Skin epidermis (tissue), 12 donors: ENCODE results near the gene KCNG1.

Experiments
- H3K27ac ChIP-seq, 21 experiments: fragments of 200-600 bp; sonication (generic) in 11 of 21; one replicate each; pipeline ENCODE4 v1.5.0; 2020; ENCODE audit warnings: mild to moderate bottlenecking in 3 of 21, inconsistent platforms in 2 of 21, moderate library complexity in 2 of 21
- H3K4me3 ChIP-seq, 7 experiments: fragments of 200-600 bp; sonication (generic) in 2 of 7; one replicate each; pipeline ENCODE4 v1.5.0; 2020; ENCODE audit warnings: inconsistent platforms in 2 of 7, mild to moderate bottlenecking in 2 of 7, moderate library complexity in 1 of 7

Gene KCNG1

DNA sequence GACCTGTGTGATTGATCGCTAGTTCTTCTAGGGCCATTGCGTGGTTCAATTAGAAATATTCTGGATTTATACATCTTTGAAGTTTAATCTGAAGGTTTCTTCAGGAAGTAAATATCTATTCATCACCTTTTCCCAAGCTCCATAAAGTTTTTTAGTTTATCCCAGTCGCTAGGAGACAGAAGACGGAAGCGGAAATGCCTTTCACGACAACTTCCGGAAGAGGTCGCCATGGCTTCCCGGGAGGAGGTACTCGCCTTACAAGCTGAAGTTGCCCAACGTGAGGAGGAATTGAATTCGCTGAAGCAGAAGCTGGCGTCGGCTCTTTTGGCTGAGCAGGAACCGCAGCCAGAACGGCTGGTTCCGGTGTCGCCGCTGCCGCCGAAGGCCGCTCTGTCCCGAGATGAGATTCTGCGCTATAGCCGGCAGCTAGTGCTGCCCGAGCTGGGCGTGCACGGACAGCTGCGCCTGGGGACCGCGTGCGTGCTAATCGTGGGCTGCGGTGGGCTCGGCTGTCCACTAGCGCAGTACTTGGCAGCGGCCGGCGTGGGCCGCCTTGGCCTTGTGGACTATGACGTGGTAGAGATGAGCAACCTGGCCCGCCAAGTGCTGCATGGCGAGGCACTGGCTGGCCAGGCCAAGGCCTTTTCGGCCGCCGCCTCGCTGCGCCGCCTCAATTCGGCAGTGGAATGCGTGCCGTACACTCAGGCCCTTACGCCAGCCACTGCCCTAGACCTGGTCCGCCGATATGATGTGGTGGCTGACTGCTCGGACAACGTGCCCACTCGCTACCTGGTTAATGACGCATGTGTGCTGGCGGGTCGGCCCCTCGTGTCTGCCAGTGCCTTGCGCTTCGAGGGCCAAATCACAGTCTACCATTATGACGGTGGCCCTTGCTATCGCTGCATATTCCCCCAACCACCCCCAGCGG is 64.0 kb downstream of the KCNG1 start, which contains the start of gene MOCS3:
Gene MOCS3, plus strand, starts transcription at position 204 of the 928 bp plus-strand sequence. Its CDS starts 25 bp downstream, at position 229.
- H3K27ac ChIP-seq: peak within 1 kb of the TSS; percentile 70 to 98 (median 94)
- H3K4me3 ChIP-seq: peak within 1 kb of the TSS; percentile 73 to 95 (median 91)

GRCh38 chr20:50957798-50958614 is 64.9 kb downstream of the KCNG1 start, which contains the start of gene DPM1:
Gene DPM1 (minus strand): TSS chr20:50958532. CDS start chr20:50958523, 9 bp downstream.
- Histone ChIP-seq H3K27ac (peak within 1 kb of the TSS; percentile 70 to 98 (median 94)), H3K4me3 (peak within 1 kb of the TSS; percentile 73 to 95 (median 91))

DNA sequence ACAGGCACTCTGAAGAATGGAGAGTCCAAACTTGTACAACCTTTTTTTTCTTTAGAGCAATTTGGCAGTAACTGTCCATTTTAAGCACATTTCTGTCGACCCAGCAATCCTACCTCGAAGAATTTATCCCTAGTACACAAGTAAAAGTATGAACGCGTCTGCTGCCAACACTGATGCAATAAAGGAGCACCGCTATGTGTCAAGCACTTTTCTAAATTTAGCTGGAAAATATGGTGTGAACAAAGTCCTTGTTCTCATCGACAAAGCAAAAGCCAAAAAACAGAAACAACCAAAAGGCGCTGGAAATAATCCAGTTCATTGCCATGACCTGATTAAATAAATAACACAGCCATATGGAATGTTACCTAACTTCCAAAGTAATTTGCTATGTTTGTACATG is 65.6 kb downstream of the KCNG1 start:
- H3K4me3 ChIP-seq: peak overlapping the region; percentile 73 to 95 (median 91)
- peak overlapping the region in 7 of 21 experiments; percentile 90 to 97 (median 94) for H3K27ac ChIP-seq

DNA sequence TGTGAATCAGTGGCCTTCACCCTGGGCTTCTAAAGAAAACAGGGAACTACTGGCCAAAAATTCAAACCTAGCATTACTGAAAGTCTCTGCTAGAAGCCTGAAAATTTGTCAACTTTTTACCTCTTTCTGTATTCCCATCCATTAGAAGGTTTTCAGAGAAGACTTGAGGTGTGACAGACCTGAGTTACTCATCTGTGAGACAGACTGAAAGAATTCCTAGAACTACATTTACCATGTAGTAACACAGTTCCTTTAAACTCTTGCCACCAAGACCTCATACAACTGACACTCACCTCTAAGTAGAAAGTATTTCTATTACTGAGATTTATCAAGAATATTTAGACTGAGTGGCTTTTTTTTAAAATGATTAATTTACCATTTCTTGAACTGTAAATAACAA is 69.1 kb downstream of the KCNG1 start:
- Histone ChIP-seq H3K4me3 (no peak overlapping the region), H3K27ac (no peak overlapping the region)
